ENCODE results near the gene OR10AD1.
A peak's percentile ranks its signal among the peaks of the same experiment; 100 is the strongest.

Gene OR10AD1

GRCh38 chr12:48191096-48191495 lies 12.0 kb downstream of the OR10AD1 start:
- DNase-seq (ENCODE audit: low read depth) = no peak

- peak; percentile 57 for DNase-seq (ENCODE audit: low read depth)
These were observed 13.6 kb downstream of the OR10AD1 start for GRCh38 chr12:48189331-48190125.

GRCh38 chr12:48187916-48188695 lies 15.0 kb downstream of the OR10AD1 start:
- no peak for DNase-seq (ENCODE audit: low read depth)

GRCh38 chr12:48185181-48185919 lies 17.7 kb downstream of the OR10AD1 start:
- no peak for DNase-seq (ENCODE audit: low read depth)

- no peak for DNase-seq (ENCODE audit: low read depth)
These were observed 18.6 kb downstream of the OR10AD1 start for GRCh38 chr12:48184549-48184922.

- no peak for DNase-seq (ENCODE audit: low read depth)
These were observed 19.1 kb downstream of the OR10AD1 start for GRCh38 chr12:48183876-48184548.

GRCh38 chr12:48183091-48183875 lies 19.8 kb downstream of the OR10AD1 start, which contains the start of gene CCDC184:
TSS of gene CCDC184 (plus strand) at chr12:48183644. CDS start at chr12:48184123, 479 bp downstream.
- peak; percentile 70 for DNase-seq (ENCODE audit: low read depth)

GRCh38 chr12:48182631-48183030 lies 20.5 kb downstream of the OR10AD1 start:
- DNase-seq (ENCODE audit: low read depth) = no peak

- no peak for DNase-seq (ENCODE audit: low read depth)
These were observed 22.1 kb downstream of the OR10AD1 start for GRCh38 chr12:48180857-48181495.

- no peak for DNase-seq (ENCODE audit: low read depth)
These were observed 22.7 kb downstream of the OR10AD1 start for GRCh38 chr12:48180424-48180823.

- no peak for DNase-seq (ENCODE audit: low read depth)
These were observed 23.6 kb downstream of the OR10AD1 start for GRCh38 chr12:48179466-48179865.

- DNase-seq (ENCODE audit: low read depth) = no peak
These were observed 25.1 kb downstream of the OR10AD1 start for GRCh38 chr12:48177982-48178381.

- no peak for DNase-seq (ENCODE audit: low read depth)
These were observed 26.7 kb downstream of the OR10AD1 start for GRCh38 chr12:48176417-48176751.

GRCh38 chr12:48175613-48176416 lies 27.3 kb downstream of the OR10AD1 start:
- DNase-seq (ENCODE audit: low read depth) = no peak

- DNase-seq (ENCODE audit: low read depth) = no peak
These were observed 34.1 kb downstream of the OR10AD1 start for GRCh38 chr12:48169011-48169410.

- DNase-seq (ENCODE audit: low read depth) = peak; percentile 40
These were observed 37.8 kb downstream of the OR10AD1 start for GRCh38 chr12:48165089-48165981.

GRCh38 chr12:48164451-48164850 lies 38.6 kb downstream of the OR10AD1 start:
- no peak for DNase-seq (ENCODE audit: low read depth)

- DNase-seq (ENCODE audit: low read depth) = no peak
These were observed 39.8 kb downstream of the OR10AD1 start for GRCh38 chr12:48163150-48163747.
